Memory B cell (primary cell): ENCODE results near the gene ZNF761.
"Not testable (repeated sequence)": the region's sequence is repeated elsewhere in the genome, so short reads cannot be mapped to it uniquely, and the experiment has no call there.

ENCODE experiments used
- ATAC-seq: fragments of 150-1000 bp; cut with Tn5 transposase; 2 replicates; pipeline ENCODE4 v1.10.0; 2021; ENCODE audit warnings: low read depth, mild to moderate bottlenecking, moderate library complexity
- DNase-seq, 2 donors: peaks; one replicate each; pipeline ENCODE4 v3.0.0; 2022; ENCODE audit warnings: low spot score in 2 of 2
- H3K27ac Mint-ChIP-seq: one replicate; pipeline ENCODE4 v1.8.0; 2022; ENCODE audit warnings: mild to moderate bottlenecking, moderate library complexity, mixed read lengths
- H3K27me3 Mint-ChIP-seq: one replicate; pipeline ENCODE4 v1.8.0; 2022; ENCODE audit warnings: mixed read lengths
- H3K36me3 Mint-ChIP-seq: one replicate; pipeline ENCODE4 v1.8.0; 2022; ENCODE audit warnings: mild to moderate bottlenecking, mixed read lengths
- H3K4me1 Mint-ChIP-seq: one replicate; pipeline ENCODE4 v1.8.0; 2022; ENCODE audit warnings: mixed read lengths
- H3K4me3 Mint-ChIP-seq: one replicate; pipeline ENCODE4 v1.8.0; 2022; ENCODE audit warnings: mild to moderate bottlenecking, moderate library complexity, mixed read lengths
- H3K9me3 Mint-ChIP-seq: one replicate; pipeline ENCODE4 v1.8.0; 2022; ENCODE audit warnings: mixed read lengths

ZNF761 gene

DNA sequence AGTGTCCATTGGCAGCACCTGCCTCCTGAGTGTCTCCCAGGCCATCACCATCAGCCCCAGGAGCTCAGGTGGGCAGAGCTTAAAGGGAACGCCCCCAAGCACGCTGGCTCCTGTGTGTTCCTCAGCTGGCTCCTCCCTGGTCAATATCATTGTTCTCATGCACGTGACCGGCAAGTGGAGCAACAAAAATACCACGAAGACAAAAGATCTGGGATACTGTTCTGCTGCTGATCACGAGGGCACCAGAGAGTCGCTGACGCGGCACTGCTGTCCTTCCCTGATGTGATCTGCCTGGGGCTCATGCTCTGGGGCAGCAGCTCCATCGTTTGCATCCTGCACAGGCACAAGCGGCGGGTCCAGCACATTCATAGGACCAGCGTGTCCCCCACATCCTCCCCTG, 8.7 kb upstream of the ZNF761 start:
- not testable (repeated sequence) for H3K4me1 Mint-ChIP-seq, H3K36me3 Mint-ChIP-seq, ATAC-seq, H3K27me3 Mint-ChIP-seq, H3K27ac Mint-ChIP-seq, DNase-seq, H3K9me3 Mint-ChIP-seq, H3K4me3 Mint-ChIP-seq

DNA sequence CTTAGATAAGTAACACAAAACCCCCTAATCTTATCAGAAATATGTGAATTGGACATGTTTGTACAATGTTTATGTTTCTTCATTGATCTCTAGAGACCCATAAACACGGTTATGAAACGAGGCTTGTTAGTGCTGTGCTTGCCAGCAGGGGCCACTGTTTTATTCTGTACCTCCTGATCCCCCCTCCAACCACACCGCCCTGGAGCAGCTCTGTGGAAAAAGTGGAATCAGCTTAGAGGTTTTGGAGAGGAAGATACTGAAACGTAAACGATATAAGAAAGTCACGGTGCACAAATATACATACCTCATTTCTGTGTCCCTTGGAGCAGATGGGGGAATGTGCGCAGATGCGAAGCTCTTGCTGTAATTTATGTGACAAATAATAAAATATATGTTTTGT, 8.1 kb upstream of the ZNF761 start:
- not testable (repeated sequence) for H3K4me1 Mint-ChIP-seq, ATAC-seq, H3K27ac Mint-ChIP-seq, H3K4me3 Mint-ChIP-seq, H3K9me3 Mint-ChIP-seq, DNase-seq, H3K27me3 Mint-ChIP-seq, H3K36me3 Mint-ChIP-seq

DNA sequence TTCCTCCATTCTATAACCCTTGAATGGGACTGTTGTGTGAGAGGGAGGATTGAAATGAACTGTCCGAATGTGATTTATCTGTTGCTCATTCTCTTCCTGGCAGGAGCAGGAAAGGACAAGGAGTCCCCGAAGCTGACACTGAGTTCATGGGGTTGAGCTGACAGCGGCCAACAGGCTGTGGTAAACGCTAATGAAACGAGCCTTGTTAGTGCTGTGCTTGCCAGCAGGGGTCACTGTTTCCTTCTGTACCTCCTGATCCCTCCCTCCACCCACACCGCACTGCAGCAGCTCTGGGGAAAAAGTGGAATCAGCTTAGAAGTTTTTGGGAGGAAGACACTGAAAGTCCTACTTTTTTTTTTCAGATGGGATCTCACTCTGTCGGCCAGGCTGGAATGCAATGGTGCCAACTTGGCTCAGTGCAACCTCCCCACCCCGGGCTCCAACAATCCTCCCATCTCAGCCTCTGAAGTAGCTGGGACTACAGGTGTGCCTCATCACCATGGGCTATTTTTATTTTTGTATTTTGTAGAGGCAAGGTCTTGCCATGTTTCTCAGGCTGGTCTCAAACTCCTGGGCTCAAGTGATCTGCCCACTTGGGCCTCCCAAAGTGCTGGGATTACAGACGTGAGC, 6.7 kb upstream of the ZNF761 start:
- ATAC-seq = peak; percentile 93
- Mint-ChIP-seq H3K4me1 (peaks cover 2% of the 10 kb centered on the region), H3K27me3 (no peaks in the 10 kb centered on the region), H3K4me3 (no peak overlapping the region), H3K9me3 (no peaks in the 10 kb centered on the region), H3K27ac (no peak overlapping the region), H3K36me3 (no peaks in the 10 kb centered on the region)
- DNase-seq = peak; percentile 43 to 61

DNA sequence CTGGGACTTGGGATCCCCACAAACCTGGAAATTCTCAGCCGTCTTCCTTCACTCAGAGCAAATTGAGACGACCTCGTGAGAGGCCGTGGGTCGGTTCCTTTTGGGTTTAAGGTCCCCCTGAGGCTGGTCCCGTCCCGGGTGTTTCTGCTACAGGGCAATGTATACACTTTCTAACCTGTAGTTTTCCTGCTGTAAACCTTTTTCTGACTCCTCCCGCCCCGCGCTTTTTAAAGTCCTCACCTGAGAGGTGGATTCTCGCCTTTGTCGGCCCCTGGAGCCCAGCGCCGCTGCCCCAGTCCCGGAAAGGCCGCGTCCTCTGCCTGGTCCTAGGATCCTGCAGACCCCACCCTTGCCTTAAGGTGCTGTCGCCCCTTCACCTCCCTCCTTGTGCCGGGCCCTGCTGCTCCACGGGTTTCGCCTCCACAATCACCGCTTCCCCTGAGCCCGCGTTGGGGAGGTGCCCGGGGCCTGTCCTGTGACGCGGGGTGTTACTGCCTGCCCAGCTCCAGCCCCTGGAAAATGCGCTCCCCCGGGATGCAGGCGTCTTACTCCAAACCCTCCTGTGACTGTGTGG, 391 bp downstream of the ZNF761 start:
- H3K36me3 Mint-ChIP-seq = peaks cover 18% of the 10 kb centered on the region
- DNase-seq = peak in 1 of 2 donors; percentile 7
- ATAC-seq = peak; percentile 30

GRCh38 chr19:53443809-53444208, 12.0 kb downstream of the ZNF761 start:
- not testable (repeated sequence) for H3K27me3 Mint-ChIP-seq, H3K4me3 Mint-ChIP-seq, ATAC-seq, DNase-seq, H3K4me1 Mint-ChIP-seq, H3K27ac Mint-ChIP-seq
- Mint-ChIP-seq H3K9me3 (peaks cover 22% of the 10 kb centered on the region), H3K36me3 (peaks cover 58% of the 10 kb centered on the region)

More for the DNA sequence above, 391 bp downstream of the ZNF761 start:
- Mint-ChIP-seq H3K27ac (peak overlapping the region; percentile 96), H3K4me1 (peaks cover 15% of the 10 kb centered on the region), H3K27me3 (no peaks in the 10 kb centered on the region), H3K9me3 (no peaks in the 10 kb centered on the region), H3K4me3 (peak overlapping the region; percentile 95)

DNA sequence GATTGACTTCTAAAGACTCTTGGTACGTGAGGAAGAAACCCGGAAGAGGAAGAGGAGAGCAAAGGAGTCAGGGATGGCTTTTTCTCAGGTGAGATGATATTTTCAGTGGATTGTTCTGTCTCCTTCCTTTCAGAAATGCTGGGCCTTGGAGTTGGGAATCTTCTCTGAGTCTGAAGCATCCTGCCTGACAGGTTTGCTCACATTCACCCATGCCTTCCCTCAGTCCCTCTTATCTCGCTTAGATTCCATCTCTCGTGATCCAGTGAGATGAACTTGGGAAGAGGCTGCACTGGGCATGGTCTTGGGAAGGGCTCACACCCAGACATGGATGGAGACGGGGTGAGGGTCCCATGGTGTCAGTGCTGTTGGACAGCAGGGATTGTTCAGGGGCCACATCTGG, 15.4 kb downstream of the ZNF761 start:
- peaks cover 24% of the 10 kb centered on the region for H3K9me3 Mint-ChIP-seq
- H3K36me3 Mint-ChIP-seq = peaks cover 63% of the 10 kb centered on the region
- not testable (repeated sequence) for H3K4me3 Mint-ChIP-seq, DNase-seq, H3K27ac Mint-ChIP-seq, H3K27me3 Mint-ChIP-seq, ATAC-seq, H3K4me1 Mint-ChIP-seq

DNA sequence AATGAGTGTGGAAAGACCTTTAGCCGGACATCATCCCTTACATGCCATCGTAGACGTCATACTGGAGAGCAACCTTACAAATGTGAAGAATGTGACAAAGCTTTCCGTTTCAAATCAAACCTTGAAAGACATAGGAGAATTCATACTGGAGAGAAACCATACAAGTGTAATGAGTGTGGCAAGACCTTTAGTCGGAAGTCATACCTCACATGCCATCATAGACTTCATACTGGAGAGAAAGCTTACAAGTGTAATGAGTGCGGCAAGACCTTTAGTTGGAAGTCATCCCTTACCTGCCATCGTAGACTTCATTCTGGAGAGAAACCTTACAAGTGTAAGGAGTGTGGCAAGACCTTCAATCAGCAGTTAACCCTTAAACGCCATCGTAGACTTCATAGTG, 24.0 kb downstream of the ZNF761 start:
- H3K9me3 Mint-ChIP-seq = peaks cover 31% of the 10 kb centered on the region
- no peak overlapping the region for H3K27ac Mint-ChIP-seq
- peaks cover 49% of the 10 kb centered on the region for H3K36me3 Mint-ChIP-seq
- no peak overlapping the region for H3K4me3 Mint-ChIP-seq
- H3K4me1 Mint-ChIP-seq = no peaks in the 10 kb centered on the region
- DNase-seq (no peak), ATAC-seq (no peak)
- no peaks in the 10 kb centered on the region for H3K27me3 Mint-ChIP-seq

DNA sequence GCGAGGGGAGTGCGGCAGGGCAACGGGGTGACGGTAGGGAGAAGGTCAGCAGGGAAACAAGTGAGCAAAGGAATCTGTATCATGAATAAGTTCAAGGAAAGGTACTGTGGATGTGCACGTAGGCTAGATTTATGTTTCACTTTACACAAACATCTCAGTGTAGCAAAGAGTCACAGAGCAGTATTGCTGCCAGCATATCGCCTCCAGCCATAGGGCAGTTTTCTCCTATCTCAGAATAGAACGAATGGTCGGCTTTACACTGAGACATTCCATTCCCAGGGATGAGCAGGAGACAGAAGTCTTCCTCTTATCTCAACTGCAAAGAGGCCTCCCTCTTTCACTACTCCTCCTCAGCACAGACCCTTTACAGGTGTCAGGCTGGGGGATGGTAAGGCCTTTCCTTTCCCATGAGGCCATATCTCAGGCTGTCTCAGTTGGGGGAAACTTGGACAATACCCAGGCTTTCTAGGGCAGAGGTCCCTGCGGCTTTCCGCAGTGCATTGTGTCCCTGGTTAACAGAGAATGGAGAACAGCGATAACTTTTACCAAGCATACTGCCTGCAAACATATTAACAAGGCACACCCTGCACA, 28.4 kb downstream of the ZNF761 start:
- peaks cover 41% of the 10 kb centered on the region for H3K9me3 Mint-ChIP-seq
- not testable (repeated sequence) for H3K4me1 Mint-ChIP-seq, DNase-seq, H3K27me3 Mint-ChIP-seq, H3K27ac Mint-ChIP-seq, ATAC-seq, H3K4me3 Mint-ChIP-seq
- peaks cover 31% of the 10 kb centered on the region for H3K36me3 Mint-ChIP-seq

DNA sequence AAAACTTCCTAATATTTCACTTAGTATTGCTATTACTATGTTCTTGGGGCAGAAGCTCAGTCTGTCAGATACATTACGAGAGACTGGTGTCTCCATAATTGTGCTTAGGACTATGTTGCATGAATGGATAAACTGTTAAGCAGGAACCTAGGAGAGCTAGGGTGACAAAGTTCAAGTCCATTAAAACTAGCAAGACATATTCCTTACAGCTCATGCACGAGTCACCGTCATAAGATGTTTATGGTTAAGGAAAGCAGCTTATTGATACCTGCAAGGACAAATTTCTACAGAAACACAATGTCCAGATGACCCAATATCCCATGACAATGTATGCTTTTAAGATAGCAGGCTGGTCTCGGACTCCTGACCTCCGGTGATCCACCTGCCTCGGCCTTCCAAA, 30.1 kb downstream of the ZNF761 start:
- Mint-ChIP-seq H3K36me3 (peaks cover 15% of the 10 kb centered on the region), H3K9me3 (peaks cover 25% of the 10 kb centered on the region), H3K4me3 (no peak overlapping the region), H3K27me3 (peaks cover 7% of the 10 kb centered on the region), H3K4me1 (peaks cover 3% of the 10 kb centered on the region), H3K27ac (no peak overlapping the region)
- ATAC-seq = no peak
- DNase-seq = no peak

DNA sequence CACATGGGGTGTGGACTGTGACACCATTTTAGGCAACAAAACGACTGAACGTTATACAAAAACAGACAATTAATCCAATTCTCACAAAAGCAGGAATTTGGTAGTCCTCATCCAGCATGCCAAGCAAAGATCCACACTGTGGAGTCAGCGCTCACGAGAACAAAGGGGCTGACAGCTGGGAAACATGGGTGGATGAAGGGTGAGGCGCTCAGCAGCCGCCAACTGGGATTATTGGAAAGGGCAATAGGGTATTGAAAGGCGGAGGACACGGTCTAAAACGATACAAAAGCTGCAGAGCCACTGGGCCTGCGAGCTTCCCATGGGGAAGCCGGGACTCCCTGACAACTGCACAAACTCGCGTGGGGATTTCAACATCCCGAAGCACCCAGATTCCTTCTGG, 31.1 kb downstream of the ZNF761 start:
- Mint-ChIP-seq H3K9me3 (peaks cover 22% of the 10 kb centered on the region), H3K27ac (no peak overlapping the region), H3K36me3 (peaks cover 12% of the 10 kb centered on the region), H3K4me1 (peaks cover 3% of the 10 kb centered on the region), H3K27me3 (peaks cover 7% of the 10 kb centered on the region), H3K4me3 (no peak overlapping the region)
- ATAC-seq (no peak), DNase-seq (no peak)

DNA sequence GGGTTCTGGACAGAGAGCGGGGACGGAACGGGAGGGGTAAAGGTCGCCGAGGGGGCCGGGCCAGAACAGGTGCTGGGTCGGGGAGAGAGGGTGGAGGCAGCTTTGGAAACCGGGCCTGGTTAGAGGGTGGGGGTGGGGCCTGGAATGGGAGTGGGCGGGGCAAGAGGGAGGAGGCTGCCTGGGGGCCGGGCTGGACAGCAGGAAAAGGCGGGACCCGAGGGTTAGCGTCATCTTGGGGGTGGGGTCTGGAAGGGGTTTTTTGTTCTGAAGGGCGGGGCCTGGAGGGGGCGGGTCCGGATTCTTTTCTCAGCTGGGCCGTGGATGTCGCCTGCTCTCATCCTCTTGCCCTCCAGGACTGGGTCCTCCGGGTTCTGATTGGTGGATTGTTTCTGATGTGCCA, 31.5 kb downstream of the ZNF761 start:
- Mint-ChIP-seq H3K4me3 (no peak overlapping the region), H3K9me3 (peaks cover 22% of the 10 kb centered on the region)

DNA sequence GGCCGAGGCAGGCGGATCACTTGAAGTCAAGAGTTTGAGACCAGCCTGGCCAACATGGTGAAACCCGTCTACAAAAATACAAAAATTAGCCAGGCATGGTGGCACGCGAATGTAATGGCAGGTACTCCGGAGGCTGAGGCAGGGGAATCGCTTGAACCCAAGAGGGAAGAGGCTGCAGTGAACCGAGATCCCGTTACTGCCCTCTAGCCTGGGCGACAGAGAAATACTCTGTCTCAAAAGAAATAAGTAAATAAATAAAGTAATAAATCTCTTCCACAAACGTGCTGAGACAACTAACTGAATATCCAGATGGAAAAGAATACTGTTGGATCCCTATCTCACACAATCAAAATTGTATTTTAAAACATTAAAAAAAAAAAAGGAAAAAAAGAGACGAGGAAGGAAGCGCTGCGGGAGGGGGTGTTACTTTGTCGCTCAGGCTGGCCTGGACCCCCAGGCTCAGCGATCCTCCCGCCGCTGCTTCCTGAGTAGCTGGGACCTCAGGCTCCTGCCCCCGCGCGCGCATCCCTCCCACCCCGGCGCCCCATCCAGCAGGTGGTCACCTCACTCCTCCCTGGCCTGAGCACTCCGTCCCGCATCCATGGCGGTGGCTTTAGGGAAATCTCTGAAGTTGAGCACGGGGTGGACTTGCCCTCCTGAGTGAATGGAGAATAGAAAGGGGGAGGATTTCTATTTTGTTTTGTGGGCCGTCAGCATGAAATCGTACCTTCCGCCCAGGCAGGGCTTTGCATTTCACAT, 35.1 kb downstream of the ZNF761 start:
- Mint-ChIP-seq H3K36me3 (peaks cover 22% of the 10 kb centered on the region), H3K9me3 (peaks cover 16% of the 10 kb centered on the region), H3K4me3 (peak overlapping the region; percentile 92), H3K27ac (no peak overlapping the region), H3K27me3 (peaks cover 7% of the 10 kb centered on the region), H3K4me1 (peaks cover 16% of the 10 kb centered on the region)
- no peak for DNase-seq
- peak; percentile 33 for ATAC-seq

More for the DNA sequence above, 31.5 kb downstream of the ZNF761 start:
- ATAC-seq (no peak), DNase-seq (no peak)
- Mint-ChIP-seq H3K36me3 (peaks cover 12% of the 10 kb centered on the region), H3K27ac (no peak overlapping the region), H3K27me3 (peaks cover 7% of the 10 kb centered on the region), H3K4me1 (peaks cover 5% of the 10 kb centered on the region)

GRCh38 chr19:53467485-53468262, 35.9 kb downstream of the ZNF761 start, which contains the start of gene ZNF813:
ZNF813 (plus strand) TSS chr19:53467733; CDS start chr19:53483823, 16,090 bp downstream.
- H3K27me3 Mint-ChIP-seq = peaks cover 7% of the 10 kb centered on the region
- DNase-seq = peak; percentile 88 to 97
- H3K4me1 Mint-ChIP-seq = peaks cover 16% of the 10 kb centered on the region
- peak; percentile 95 for ATAC-seq
- H3K36me3 Mint-ChIP-seq = peaks cover 26% of the 10 kb centered on the region
- H3K9me3 Mint-ChIP-seq = peaks cover 18% of the 10 kb centered on the region
- peak within 1 kb of the TSS; percentile 92 for H3K4me3 Mint-ChIP-seq
- H3K27ac Mint-ChIP-seq = peak within 1 kb of the TSS; percentile 81
